Right renal pelvis (tissue), 4 donors: Measurements from ENCODE around the gene CELA2B. TPM values are rescaled to one million over a fixed set of nuclear protein-coding genes. Genes with fewer than 3 reads are reported as not detected.
"Not testable (repeated sequence)": the region's sequence is repeated elsewhere in the genome, so short reads cannot be mapped to it uniquely, and the experiment has no call there.

Experiments
- DNase-seq, 4 donors: peaks; one replicate each; pipeline ENCODE4 v3.0.0-alpha.2; 2013; ENCODE audit warnings: low read depth in 4 of 4, low spot score in 3 of 4, missing footprints in 1 of 4
- polyA plus RNA-seq, 4 donors: library from polyadenylated mRNA; unstranded; fragments of 120-200 nt; gene quantifications; one replicate each; pipeline ENCODE4 v1.2.1, GENCODE V29; 2013; ENCODE audit not compliant: insufficient read length in 4 of 4

Gene CELA2B
- polyA plus RNA-seq, 4 donors: 0.21 to 0.76 (median 0.41) TPM

- DNase-seq: no peak
Measured at GRCh38 chr1:15444468-15445389, 31.2 kb upstream of the CELA2B start.

GRCh38 chr1:15445390-15446122, 30.3 kb upstream of the CELA2B start:
- DNase-seq: no peak

GRCh38 chr1:15446212-15446611, 29.7 kb upstream of the CELA2B start:
- no peak for DNase-seq

GRCh38 chr1:15448877-15449462, 26.9 kb upstream of the CELA2B start:
- no peak for DNase-seq

- DNase-seq: no peak
Measured at GRCh38 chr1:15449567-15449966, 26.3 kb upstream of the CELA2B start.

- no peak for DNase-seq
Measured at GRCh38 chr1:15451014-15451722, 24.7 kb upstream of the CELA2B start.

- DNase-seq: no peak
Measured at GRCh38 chr1:15452216-15452615, 23.7 kb upstream of the CELA2B start.

- DNase-seq: no peak
Measured at GRCh38 chr1:15452866-15453571, 22.9 kb upstream of the CELA2B start.

GRCh38 chr1:15453734-15454133, 22.2 kb upstream of the CELA2B start:
- DNase-seq: no peak

- DNase-seq: no peak
Measured at GRCh38 chr1:15454256-15454655, 21.6 kb upstream of the CELA2B start.

GRCh38 chr1:15455522-15455921, 20.4 kb upstream of the CELA2B start:
- no peak for DNase-seq

- DNase-seq: no peak
Measured at GRCh38 chr1:15456313-15456954, 19.5 kb upstream of the CELA2B start, which contains the start of gene CELA2A. Gene CELA2A, plus strand, starts transcription at chr1:15456732. Its CDS starts 22 bp downstream, at chr1:15456754.

GRCh38 chr1:15457585-15457984, 18.3 kb upstream of the CELA2B start:
- no peak for DNase-seq

GRCh38 chr1:15458388-15458787, 17.5 kb upstream of the CELA2B start:
- DNase-seq: not testable (repeated sequence)

- no peak for DNase-seq
Measured at GRCh38 chr1:15459771-15460707, 15.9 kb upstream of the CELA2B start.

GRCh38 chr1:15460708-15461095, 15.2 kb upstream of the CELA2B start:
- DNase-seq: no peak

- DNase-seq: not testable (repeated sequence)
Measured at GRCh38 chr1:15463064-15463800, 12.7 kb upstream of the CELA2B start.

- DNase-seq: not testable (repeated sequence)
Measured at GRCh38 chr1:15463926-15464322, 12.0 kb upstream of the CELA2B start.
